HG03342 (cell line): Measurements from ENCODE around the gene XRN1.

Source experiments
- ATAC-seq: cut with Tn5 transposase; IDR thresholded peaks from one replicate; pipeline ENCODE4 v1.9.1; 2021; ENCODE audit warnings: mild to moderate bottlenecking, moderate library complexity; ENCODE audit not compliant: unreplicated experiment

The XRN1 gene

DNA sequence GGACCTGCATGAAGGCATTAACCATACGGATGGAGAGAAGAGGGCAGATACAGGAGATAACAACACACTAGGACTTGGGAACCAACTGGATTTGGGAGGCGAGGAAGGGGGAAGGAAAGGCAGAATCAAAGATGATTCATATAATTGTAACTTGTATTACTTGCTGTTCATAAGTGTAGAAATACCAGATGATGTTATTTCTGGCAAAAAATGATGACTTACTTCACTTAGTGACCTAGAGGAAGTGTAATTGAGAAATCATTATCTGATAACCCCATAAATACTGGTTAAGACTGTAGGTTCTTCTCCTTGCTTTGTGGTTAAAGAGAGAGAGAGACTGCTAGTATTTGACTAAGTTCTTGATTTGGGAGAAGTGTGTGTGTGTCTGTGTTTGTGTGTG, 172.0 kb downstream of the XRN1 start:
- ATAC-seq, result no peak

DNA sequence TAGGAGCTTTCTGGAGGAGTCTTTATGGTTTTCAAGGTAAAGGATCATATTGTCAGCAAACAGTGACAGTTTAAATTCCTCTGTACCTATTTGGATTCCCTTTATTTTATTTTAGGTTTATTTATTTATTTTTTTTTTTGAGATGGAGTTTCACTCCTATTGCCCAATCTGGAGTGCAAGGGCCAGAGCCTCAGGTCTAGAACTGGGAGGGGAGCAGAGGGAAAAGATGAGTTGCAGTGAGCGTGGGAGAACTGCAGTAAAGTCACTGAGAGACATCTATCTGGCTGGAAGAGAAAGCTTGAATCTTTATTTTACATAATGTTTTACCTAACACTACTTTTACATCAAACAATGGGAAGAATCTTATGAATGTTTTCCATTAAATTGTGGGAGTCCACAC, 172.9 kb downstream of the XRN1 start:
- ATAC-seq, result no peak

DNA sequence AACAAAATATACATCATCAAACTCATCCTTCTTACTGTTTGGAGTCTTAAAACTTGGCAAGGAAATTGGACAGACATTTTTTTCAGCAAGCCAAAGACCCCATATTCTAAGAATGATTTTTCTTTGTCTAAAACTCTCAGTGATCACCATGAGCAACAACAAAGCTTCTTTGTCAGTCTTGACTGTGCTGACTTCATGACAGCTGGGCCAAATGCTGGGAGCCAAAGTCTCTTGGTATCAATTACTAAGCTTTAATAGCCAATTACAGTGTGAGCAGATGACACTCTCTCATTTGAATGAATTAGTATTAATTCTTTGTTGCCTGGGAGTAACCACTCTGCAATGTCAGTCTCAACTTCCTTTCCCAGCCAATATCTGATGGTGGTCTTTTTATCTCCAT, 174.3 kb downstream of the XRN1 start:
- no peak for ATAC-seq

DNA sequence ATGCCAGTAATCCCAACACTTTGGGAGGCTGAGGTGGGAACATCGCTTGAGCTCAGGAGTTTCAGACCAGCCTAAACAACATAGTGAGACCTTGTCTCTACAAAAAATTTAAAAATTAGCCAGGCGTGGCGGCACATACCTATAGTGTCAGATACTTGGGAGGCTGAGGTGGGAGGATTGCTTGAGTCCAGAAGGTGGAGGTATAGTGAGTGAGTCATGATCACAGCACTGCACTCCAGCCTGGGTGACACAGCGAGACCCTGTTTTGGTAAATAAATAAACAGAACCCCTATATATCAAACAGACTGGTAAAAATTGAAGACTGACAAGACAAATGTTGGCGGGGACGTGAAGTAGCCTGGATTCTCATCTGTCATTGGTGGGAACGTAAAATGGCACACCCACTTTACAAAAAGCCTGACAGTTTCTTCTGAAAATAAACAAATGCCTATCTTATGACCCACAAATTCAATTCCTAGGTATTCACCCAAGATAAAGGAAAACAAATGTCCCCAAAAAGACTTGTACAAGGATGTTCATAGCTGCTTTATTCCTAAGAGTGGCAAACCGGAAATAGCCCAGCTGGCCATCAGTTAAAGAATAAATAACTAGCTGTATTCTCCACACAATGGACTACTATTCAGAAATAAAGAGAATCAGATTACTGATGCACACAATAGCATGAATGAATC, 175.5 kb downstream of the XRN1 start:
- no peak for ATAC-seq

DNA sequence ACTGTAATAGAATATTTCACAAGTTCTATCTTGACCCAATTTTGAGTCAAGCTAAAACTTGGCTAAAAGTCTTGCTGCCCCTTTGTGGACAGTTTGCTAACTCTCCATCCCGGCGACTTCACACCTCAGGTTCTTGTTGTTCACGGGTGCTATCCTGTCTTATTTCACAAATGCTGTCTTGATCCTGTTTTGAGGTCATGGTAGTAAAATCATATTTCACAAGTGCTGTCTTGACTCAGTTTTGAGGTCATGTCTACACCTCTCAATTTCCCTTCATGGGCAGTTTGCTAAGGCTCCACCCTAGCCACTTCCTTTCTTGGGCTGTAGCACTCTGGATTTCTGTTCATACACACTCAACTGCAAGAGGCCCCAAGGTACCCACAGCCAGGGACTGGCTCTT, 177.4 kb downstream of the XRN1 start:
- ATAC-seq, result no peak

DNA sequence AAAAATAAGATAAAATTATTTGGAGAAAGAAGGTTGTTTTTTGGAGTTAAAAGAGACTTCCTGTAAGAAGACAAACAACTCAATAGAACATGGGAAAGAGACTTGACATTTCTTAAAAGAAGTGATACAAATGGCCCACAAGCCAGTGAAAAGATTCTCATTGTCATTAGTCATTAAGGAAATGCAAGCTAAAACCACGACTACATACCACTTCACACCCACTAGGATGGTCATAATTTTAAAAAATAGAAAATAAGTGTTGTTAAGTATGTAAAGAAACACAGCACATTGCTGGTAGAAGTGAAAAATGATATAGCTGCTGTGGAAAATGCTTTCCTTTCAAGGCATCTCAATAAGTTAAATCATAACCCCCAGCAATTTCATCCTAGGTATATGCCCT, 178.1 kb downstream of the XRN1 start:
- no peak for ATAC-seq

DNA sequence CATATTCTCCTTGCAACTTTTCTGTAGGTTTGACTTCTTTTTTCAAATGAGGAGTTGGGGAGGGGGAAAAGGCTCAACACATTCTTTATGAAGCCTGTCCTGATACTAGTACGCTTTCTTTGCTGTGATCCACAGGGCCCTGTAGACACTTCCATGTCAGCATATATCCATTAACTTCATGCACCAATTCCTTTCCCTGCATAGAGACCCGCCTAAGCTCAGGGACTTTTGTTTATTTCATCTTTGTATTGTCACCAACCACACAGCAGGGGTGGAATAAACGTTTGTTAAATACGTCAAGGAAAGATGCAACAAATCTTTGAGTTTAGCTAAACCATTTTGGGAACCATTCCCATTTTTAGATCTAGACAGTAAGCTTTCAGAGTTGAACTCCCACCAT, 179.4 kb downstream of the XRN1 start:
- no peak for ATAC-seq

DNA sequence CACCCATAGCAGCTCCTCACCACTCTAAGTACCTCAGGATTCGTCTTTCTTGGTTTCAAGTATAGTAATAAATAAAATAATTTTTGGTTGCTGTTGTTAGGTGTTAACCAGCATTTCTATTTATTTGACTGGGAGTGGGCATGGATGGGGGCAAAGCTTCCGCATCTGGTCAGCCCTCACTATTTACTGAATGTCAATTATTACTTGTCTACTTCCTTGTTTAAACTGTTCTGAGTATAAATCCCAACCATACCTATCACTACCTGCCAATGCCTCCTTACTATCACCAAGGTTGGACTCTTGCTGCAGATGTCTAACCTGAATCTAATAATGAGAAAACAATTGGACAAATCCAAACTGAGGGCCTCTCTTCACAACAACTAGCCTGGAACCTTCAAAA, 180.6 kb downstream of the XRN1 start:
- ATAC-seq, result no peak

DNA sequence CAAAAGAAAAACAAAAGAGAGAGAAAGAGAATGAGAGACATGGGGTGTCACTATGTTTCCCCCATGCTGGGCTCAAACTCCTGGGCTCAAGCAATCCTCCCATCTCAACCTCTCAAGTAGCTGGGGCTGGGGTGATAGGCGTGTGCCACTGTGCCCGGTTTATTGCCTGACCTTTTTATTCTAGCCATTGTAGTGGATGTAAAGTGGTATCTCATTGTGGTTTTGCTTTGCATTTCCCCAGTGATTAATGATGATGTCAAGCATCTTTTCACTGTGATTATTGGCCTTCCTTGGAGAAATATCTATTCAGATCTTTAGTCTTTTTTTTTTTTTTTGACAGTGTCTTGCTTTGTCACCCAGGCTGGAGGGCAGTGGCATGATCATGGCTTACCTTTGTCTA, 184.7 kb downstream of the XRN1 start:
- ATAC-seq, result no peak

DNA sequence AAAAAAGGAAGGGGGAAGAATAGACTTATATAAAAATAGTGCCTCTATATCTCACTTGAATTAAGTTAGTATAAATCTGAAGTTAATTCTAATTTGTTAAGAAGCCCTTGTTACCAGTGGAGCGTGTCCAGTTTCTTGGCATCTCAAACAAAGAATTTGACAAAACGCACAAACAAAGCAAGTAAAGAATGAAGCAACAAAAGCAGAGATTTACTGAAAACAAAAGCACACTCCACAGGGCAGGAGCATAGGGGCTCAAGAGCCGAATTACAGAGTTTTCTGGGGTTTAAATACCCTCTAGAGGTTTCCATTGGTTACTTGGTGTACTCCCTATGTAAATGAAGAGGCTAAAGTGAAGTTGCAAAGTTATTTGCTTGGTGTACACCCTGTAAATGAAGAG, 188.5 kb downstream of the XRN1 start:
- no peak for ATAC-seq

DNA sequence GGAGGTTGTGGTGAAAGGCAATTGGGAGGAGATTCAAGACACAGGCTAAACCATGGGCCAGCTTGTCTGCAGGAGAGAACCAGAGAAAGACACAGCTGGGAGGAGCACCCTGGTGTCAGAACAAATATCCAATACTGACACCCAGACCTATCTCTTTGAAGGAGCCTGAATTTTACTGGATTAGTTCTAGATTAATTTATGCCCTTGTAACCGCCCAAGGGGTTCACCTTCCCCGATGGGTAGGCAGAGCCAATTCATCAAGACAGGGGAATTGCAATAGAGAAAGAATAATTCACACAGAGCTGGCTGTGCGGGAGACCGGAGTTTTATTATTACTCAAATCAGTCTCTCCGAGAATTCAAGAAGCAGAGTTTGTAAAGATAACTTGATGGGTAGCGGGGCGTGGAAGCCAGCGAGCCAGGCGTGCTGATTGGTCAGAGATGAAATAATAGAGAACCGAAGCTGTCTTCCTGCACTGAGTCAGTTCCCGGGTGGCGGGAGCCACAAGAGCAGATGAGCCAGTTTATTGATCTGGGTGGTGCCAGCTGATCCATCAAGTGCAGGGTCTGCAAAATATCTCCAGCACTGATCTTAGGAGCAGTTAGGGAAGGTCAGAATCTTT, 191.0 kb downstream of the XRN1 start:
- ATAC-seq, result no peak
